ENCODE measurements around the gene NLRP3.
"Not testable (repeated sequence)": the region's sequence is repeated elsewhere in the genome, so short reads cannot be mapped to it uniquely, and the experiment has no call there.

NLRP3 gene

GRCh38 chr1:247415423-247416361 lies at the start of gene NLRP3:
Gene NLRP3 (plus strand): TSS chr1:247416173. CDS start chr1:247418801, 2,628 bp downstream.
- DNase-seq (ENCODE audit: low read depth), result peak; percentile 70

GRCh38 chr1:247366345-247366744 lies 49.6 kb upstream of the NLRP3 start:
- not testable (repeated sequence) for DNase-seq (ENCODE audit: low read depth)

- no peak for DNase-seq (ENCODE audit: low read depth)
Observed at GRCh38 chr1:247366926-247367645, 48.9 kb upstream of the NLRP3 start.

- peak; percentile 95 for DNase-seq (ENCODE audit: low read depth)
Observed at GRCh38 chr1:247367786-247368422, 48.1 kb upstream of the NLRP3 start.

GRCh38 chr1:247368490-247369145 lies 47.4 kb upstream of the NLRP3 start:
- no peak for DNase-seq (ENCODE audit: low read depth)

- peak; percentile 99 for DNase-seq (ENCODE audit: low read depth)
Observed at GRCh38 chr1:247370786-247371732, 44.9 kb upstream of the NLRP3 start.

GRCh38 chr1:247371801-247372259 lies 44.1 kb upstream of the NLRP3 start:
- no peak for DNase-seq (ENCODE audit: low read depth)

- DNase-seq (ENCODE audit: low read depth), result peak; percentile 58
Observed at GRCh38 chr1:247373721-247374141, 42.2 kb upstream of the NLRP3 start.

- peak; percentile 56 for DNase-seq (ENCODE audit: low read depth)
Observed at GRCh38 chr1:247374651-247375334, 41.2 kb upstream of the NLRP3 start.

- DNase-seq (ENCODE audit: low read depth), result no peak
Observed at GRCh38 chr1:247375747-247376146, 40.2 kb upstream of the NLRP3 start.

GRCh38 chr1:247376659-247377058 lies 39.3 kb upstream of the NLRP3 start:
- no peak for DNase-seq (ENCODE audit: low read depth)

- not testable (repeated sequence) for DNase-seq (ENCODE audit: low read depth)
Observed at GRCh38 chr1:247377656-247378055, 38.3 kb upstream of the NLRP3 start.

- no peak for DNase-seq (ENCODE audit: low read depth)
Observed at GRCh38 chr1:247378334-247379073, 37.5 kb upstream of the NLRP3 start.

GRCh38 chr1:247385283-247385682 lies 30.7 kb upstream of the NLRP3 start:
- no peak for DNase-seq (ENCODE audit: low read depth)

- DNase-seq (ENCODE audit: low read depth), result no peak
Observed at GRCh38 chr1:247386217-247386616, 29.8 kb upstream of the NLRP3 start.

- peak; percentile 73 for DNase-seq (ENCODE audit: low read depth)
Observed at GRCh38 chr1:247386687-247387086, 29.3 kb upstream of the NLRP3 start.

GRCh38 chr1:247387096-247387495 lies 28.9 kb upstream of the NLRP3 start:
- DNase-seq (ENCODE audit: low read depth), result no peak

- no peak for DNase-seq (ENCODE audit: low read depth)
Observed at GRCh38 chr1:247387565-247387964, 28.4 kb upstream of the NLRP3 start.

- peak; percentile 80 for DNase-seq (ENCODE audit: low read depth)
Observed at GRCh38 chr1:247390116-247390791, 25.7 kb upstream of the NLRP3 start.

Data from amniotic epithelial cell (primary cell).